Mesodermal cell (in vitro differentiated cells): Measurements from ENCODE around the gene GMIP.

Experiments
- H3K27ac ChIP-seq: 2 replicates; pipeline ENCODE4 v1.7.0; 2013; ENCODE audit warnings: mild to moderate bottlenecking, low read depth, low read length, moderate library complexity; ENCODE audit not compliant: severe bottlenecking
- H3K36me3 ChIP-seq: 2 replicates; pipeline ENCODE4 v1.7.1; 2013; ENCODE audit warnings: mild to moderate bottlenecking, low read length, moderate library complexity; ENCODE audit not compliant: control insufficient read depth, insufficient read depth
- H3K4me1 ChIP-seq: one replicate; pipeline ENCODE4 v1.7.1; 2013; ENCODE audit warnings: mild to moderate bottlenecking, low read length; ENCODE audit not compliant: insufficient read depth, control insufficient read depth, poor library complexity, severe bottlenecking
- H3K4me3 ChIP-seq: 2 replicates; pipeline ENCODE4 v1.7.0; 2013; ENCODE audit warnings: low read length, control low read depth, mild to moderate bottlenecking; ENCODE audit not compliant: insufficient read depth, poor library complexity, severe bottlenecking; ENCODE audit errors: extremely low read depth
- H3K9me3 ChIP-seq: 2 replicates; pipeline ENCODE4 v1.7.1; 2013; ENCODE audit warnings: mild to moderate bottlenecking, low read length, moderate library complexity; ENCODE audit not compliant: control insufficient read depth
- WGBS, 2 experiments: methylation state at CpG; one replicate each; pipeline ENCODE4 v1.1.5; 2013; ENCODE audit warnings: missing lambda C conversion rate in 2 of 2; ENCODE audit not compliant: insufficient coverage in 2 of 2; 5-methylcytosine and 5-hydroxymethylcytosine counted together

Gene GMIP

GRCh38 chr19:19647037-19647835 is 3.8 kb upstream of the GMIP start:
- Histone ChIP-seq H3K9me3 (no peaks in the 10 kb centered on the region), H3K4me3 (no peak overlapping the region), H3K4me1 (peaks cover 7% of the 10 kb centered on the region), H3K27ac (no peak overlapping the region), H3K36me3 (peaks cover 68% of the 10 kb centered on the region)
- WGBS, 2 experiments, result 96 to 97% methylated on average over 24 to 25 of the region's 29 CpGs

- no peak overlapping the region for H3K27ac ChIP-seq
- 95 to 98% methylated on average over 15 of the region's 17 CpGs for WGBS, 2 experiments
- peaks cover 57% of the 10 kb centered on the region for H3K36me3 ChIP-seq
Observed at GRCh38 chr19:19645233-19645870, 1.9 kb upstream of the GMIP start.

GRCh38 chr19:19644054-19644388 is 564 bp upstream of the GMIP start:
- peaks cover 54% of the 10 kb centered on the region for H3K36me3 ChIP-seq
- peaks cover 7% of the 10 kb centered on the region for H3K4me1 ChIP-seq
- WGBS, 2 experiments, result 56% methylated on average over 1 of the region's 5 CpGs; no CpG with 5 or more reads in 1 of the 2 experiments
- H3K27ac ChIP-seq, result no peak overlapping the region
- peak overlapping the region; percentile 79 for H3K4me3 ChIP-seq
- H3K9me3 ChIP-seq, result no peaks in the 10 kb centered on the region

More at GRCh38 chr19:19645233-19645870, 1.9 kb upstream of the GMIP start:
- Histone ChIP-seq H3K9me3 (no peaks in the 10 kb centered on the region), H3K4me3 (no peak overlapping the region), H3K4me1 (peaks cover 7% of the 10 kb centered on the region)

GRCh38 chr19:19642506-19643157 is 825 bp downstream of the GMIP start:
- Histone ChIP-seq H3K36me3 (peaks cover 48% of the 10 kb centered on the region), H3K4me3 (peak overlapping the region; percentile 79), H3K9me3 (no peaks in the 10 kb centered on the region), H3K4me1 (peaks cover 7% of the 10 kb centered on the region), H3K27ac (peak overlapping the region; percentile 10)
- WGBS, 2 experiments, result 0 to 20% methylated on average over 3 to 14 of the region's 16 CpGs

- Histone ChIP-seq H3K36me3 (peaks cover 57% of the 10 kb centered on the region), H3K27ac (no peak overlapping the region), H3K9me3 (no peaks in the 10 kb centered on the region), H3K4me3 (no peak overlapping the region), H3K4me1 (no peaks in the 10 kb centered on the region)
- WGBS, 2 experiments, result 95 to 96% methylated on average over 40 to 49 of the region's 53 CpGs
Observed at GRCh38 chr19:19637523-19638251, 5.8 kb downstream of the GMIP start.

GRCh38 chr19:19637186-19637522 is 6.3 kb downstream of the GMIP start:
- 91 to 96% methylated on average over 12 to 27 of the region's 27 CpGs for WGBS, 2 experiments
- Histone ChIP-seq H3K4me3 (no peak overlapping the region), H3K4me1 (no peaks in the 10 kb centered on the region), H3K36me3 (peaks cover 61% of the 10 kb centered on the region), H3K9me3 (no peaks in the 10 kb centered on the region), H3K27ac (no peak overlapping the region)

GRCh38 chr19:19636573-19637185 is 6.8 kb downstream of the GMIP start:
- H3K9me3 ChIP-seq, result no peaks in the 10 kb centered on the region
- H3K4me3 ChIP-seq, result no peak overlapping the region
- H3K36me3 ChIP-seq, result peaks cover 59% of the 10 kb centered on the region
- 96 to 98% methylated on average over 4 to 8 of the region's 9 CpGs for WGBS, 2 experiments
- H3K4me1 ChIP-seq, result no peaks in the 10 kb centered on the region
- H3K27ac ChIP-seq, result no peak overlapping the region

- H3K27ac ChIP-seq, result no peak overlapping the region
- H3K4me3 ChIP-seq, result no peak overlapping the region
- no peaks in the 10 kb centered on the region for H3K9me3 ChIP-seq
- 96% methylated on average over 14 of the region's 14 CpGs for WGBS, 2 experiments
- no peaks in the 10 kb centered on the region for H3K4me1 ChIP-seq
- H3K36me3 ChIP-seq, result peaks cover 57% of the 10 kb centered on the region
Observed at GRCh38 chr19:19635313-19635702, 8.1 kb downstream of the GMIP start.

GRCh38 chr19:19634516-19635312 is 8.7 kb downstream of the GMIP start:
- Histone ChIP-seq H3K27ac (no peak overlapping the region), H3K4me3 (no peak overlapping the region), H3K4me1 (no peaks in the 10 kb centered on the region), H3K36me3 (peaks cover 55% of the 10 kb centered on the region), H3K9me3 (no peaks in the 10 kb centered on the region)
- 94% methylated on average over 34 to 36 of the region's 36 CpGs for WGBS, 2 experiments
